Esophagus muscularis mucosa (tissue), 4 donors: ENCODE results near the gene SLC35E2B. TPM values are rescaled to one million over a fixed set of nuclear protein-coding genes. Genes with fewer than 3 reads are reported as not detected.

Experiments
- DNase-seq: peaks from one replicate; pipeline ENCODE4 v3.0.0-alpha.2; 2017; ENCODE audit errors: extremely low spot score
- H3K27ac ChIP-seq, 4 donors: fragments of 200-600 bp; sonication (generic); replicated peaks in 1 of 4; 1 replicate in 3 of 4; 2 replicates in 1 of 4; pipeline ENCODE4 v1.5.1; 2016 to 2019; ENCODE audit warnings: mild to moderate bottlenecking in 1 of 4
- H3K27me3 ChIP-seq, 4 donors: fragments of 200-600 bp; sonication (generic); one replicate each; pipeline versions ENCODE4 v1.5.1 to v1.6.0; 2016 to 2019
- H3K36me3 ChIP-seq, 4 donors: fragments of 200-600 bp; sonication (generic); one replicate each; pipeline ENCODE4 v1.5.1; 2016 to 2019
- H3K4me1 ChIP-seq, 4 donors: fragments of 200-600 bp; sonication (generic); one replicate each; pipeline ENCODE4 v1.5.1; 2016 to 2019
- H3K4me3 ChIP-seq, 4 donors: fragments of 200-600 bp; sonication (generic); 1 replicate in 2 of 4; 2 replicates in 2 of 4; pipeline ENCODE4 v1.5.1; 2016 to 2019; ENCODE audit warnings: mild to moderate bottlenecking in 4 of 4, moderate library complexity in 1 of 4
- H3K9me3 ChIP-seq, 4 donors: fragments of 200-600 bp; sonication (generic); 1 replicate in 3 of 4; 2 replicates in 1 of 4; pipeline ENCODE4 v1.5.1; 2016 to 2019
- EP300 ChIP-seq: sonication (generic); formaldehyde crosslinking; IDR thresholded peaks from one replicate; pipeline ENCODE4 v1.6.1; 2017; ENCODE audit warnings: antibody characterized with exemption
- POLR2A ChIP-seq: fragments of 450-650 bp; IDR thresholded peaks from one replicate; pipeline ENCODE4 v1.6.1; 2017; ENCODE audit warnings: antibody characterized with exemption, moderate library complexity, mild to moderate bottlenecking, low read depth
- POLR2AphosphoS5 ChIP-seq, 2 donors: sonication (generic); formaldehyde crosslinking; IDR thresholded peaks; one replicate each; pipeline ENCODE4 v1.6.1; 2017; ENCODE audit warnings: antibody characterized with exemption in 2 of 2
- WGBS: methylation state at CpG from one replicate; pipeline ENCODE4 v1.1.5; 2018; 5-methylcytosine and 5-hydroxymethylcytosine counted together
- intact Hi-C: fragments of 100-400 bp; cut with DNase I; formaldehyde crosslinking; loops from one replicate; pipeline ENCODE4 v1.15.1; 2023
- total RNA-seq, 4 donors: library from RNA; depleted of rRNA; stranded (reverse); fragments of >200 nt; gene quantifications; one replicate each; pipeline versions ENCODE4 v1.1.0 to v1.2.1, GENCODE V29; 2016
- TF ChIP-seq, protein P1 (sequence below), 3 experiments: fragments of 200-600 bp in 2 of 3; fragments of 450-650 bp in 1 of 3; sonication (generic) in 2 of 3; IDR thresholded peaks; one replicate each; pipeline ENCODE4 v1.5.1; 2017 to 2019; ENCODE audit warnings: antibody characterized with exemption in 3 of 3, mild to moderate bottlenecking in 2 of 3, moderate library complexity in 1 of 3

Gene SLC35E2B
- total RNA-seq, 4 donors from 2014 or later, result 25.7 to 65.0 (median 35.6) TPM

- no peaks in the 10 kb centered on the region for H3K27me3 ChIP-seq
- H3K9me3 ChIP-seq, result no peaks in the 10 kb centered on the region
- no peak overlapping the region for H3K4me3 ChIP-seq
- 88% methylated on average over 3 of the region's 3 CpGs for WGBS
- intact Hi-C loops, result no loop called here
- peaks cover 0 to under 1% (median 0%) of the 10 kb centered on the region in 4 donors for H3K36me3 ChIP-seq
- peaks cover 22 to 34% (median 30%) of the 10 kb centered on the region in 4 donors for H3K4me1 ChIP-seq
- peak overlapping the region in 1 of 4 donors; percentile 63 for H3K27ac ChIP-seq
- TF ChIP-seq, protein P1, sequence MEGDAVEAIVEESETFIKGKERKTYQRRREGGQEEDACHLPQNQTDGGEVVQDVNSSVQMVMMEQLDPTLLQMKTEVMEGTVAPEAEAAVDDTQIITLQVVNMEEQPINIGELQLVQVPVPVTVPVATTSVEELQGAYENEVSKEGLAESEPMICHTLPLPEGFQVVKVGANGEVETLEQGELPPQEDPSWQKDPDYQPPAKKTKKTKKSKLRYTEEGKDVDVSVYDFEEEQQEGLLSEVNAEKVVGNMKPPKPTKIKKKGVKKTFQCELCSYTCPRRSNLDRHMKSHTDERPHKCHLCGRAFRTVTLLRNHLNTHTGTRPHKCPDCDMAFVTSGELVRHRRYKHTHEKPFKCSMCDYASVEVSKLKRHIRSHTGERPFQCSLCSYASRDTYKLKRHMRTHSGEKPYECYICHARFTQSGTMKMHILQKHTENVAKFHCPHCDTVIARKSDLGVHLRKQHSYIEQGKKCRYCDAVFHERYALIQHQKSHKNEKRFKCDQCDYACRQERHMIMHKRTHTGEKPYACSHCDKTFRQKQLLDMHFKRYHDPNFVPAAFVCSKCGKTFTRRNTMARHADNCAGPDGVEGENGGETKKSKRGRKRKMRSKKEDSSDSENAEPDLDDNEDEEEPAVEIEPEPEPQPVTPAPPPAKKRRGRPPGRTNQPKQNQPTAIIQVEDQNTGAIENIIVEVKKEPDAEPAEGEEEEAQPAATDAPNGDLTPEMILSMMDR (IDR thresholded peaks at IDR 0.05), result no peak
- TF ChIP-seq POLR2AphosphoS5 (IDR thresholded peaks at IDR 0.05) (no peak), POLR2A (no peak), EP300 (no peak)
- DNase-seq, result no peak
These were observed 80.5 kb downstream of the SLC35E2B start for GRCh38 chr1:1612104-1612400.

- Histone ChIP-seq H3K27ac (peak overlapping the region in 3 of 4 donors; percentile 16 to 63 (median 28)), H3K36me3 (no peaks in the 10 kb centered on the region), H3K27me3 (no peaks in the 10 kb centered on the region), H3K4me1 (peaks cover 15 to 24% (median 21%) of the 10 kb centered on the region in 4 donors), H3K9me3 (no peaks in the 10 kb centered on the region), H3K4me3 (no peak overlapping the region)
- WGBS, result 65% methylated on average over 9 of the region's 9 CpGs
- intact Hi-C loops, result no loop called here
- TF ChIP-seq, protein P1 (IDR thresholded peaks at IDR 0.05), result no peak
- TF ChIP-seq EP300 (no peak), POLR2A (no peak), POLR2AphosphoS5 (IDR thresholded peaks at IDR 0.05) (no peak)
- DNase-seq, result no peak
These were observed 81.8 kb downstream of the SLC35E2B start for GRCh38 chr1:1610796-1611195.

DNA sequence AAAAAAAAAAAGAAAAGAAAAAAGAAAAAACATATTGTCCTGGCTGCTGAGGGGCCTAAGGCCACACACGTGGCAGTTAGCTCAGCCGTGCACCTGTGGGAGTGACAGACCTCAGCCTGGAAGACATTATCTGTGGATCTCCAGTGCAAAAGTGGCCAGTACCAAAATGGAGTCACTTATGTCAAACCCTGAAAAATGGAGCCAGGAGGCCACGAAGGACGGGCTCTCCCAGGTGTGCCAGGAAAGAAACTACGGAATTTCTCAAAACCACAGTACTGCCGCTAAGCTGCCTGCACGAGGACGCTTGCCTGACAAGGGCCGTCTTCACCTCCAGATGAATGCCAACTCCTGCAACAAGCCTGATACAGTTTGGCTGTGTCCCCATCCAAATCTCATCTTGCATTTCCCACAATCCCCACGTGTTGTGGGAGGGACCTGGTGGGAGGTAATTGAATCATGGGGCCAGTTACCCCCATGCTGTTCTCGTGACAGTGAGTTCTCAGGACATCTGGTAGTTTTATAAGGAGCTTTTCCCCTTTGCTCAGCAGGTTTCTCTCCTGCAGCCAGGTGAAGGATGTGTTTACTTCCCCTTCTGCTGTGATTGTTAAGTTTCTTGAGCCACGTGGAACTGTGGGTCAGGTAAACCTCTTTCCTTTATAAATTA is 82.6 kb downstream of the SLC35E2B start:
- Histone ChIP-seq H3K4me3 (no peak overlapping the region), H3K4me1 (peaks cover 15 to 24% (median 20%) of the 10 kb centered on the region in 4 donors), H3K36me3 (no peaks in the 10 kb centered on the region), H3K27ac (no peak overlapping the region), H3K27me3 (peaks cover 0 to 6% (median 0%) of the 10 kb centered on the region in 4 donors), H3K9me3 (no peaks in the 10 kb centered on the region)
- DNase-seq, result no peak
- 77% methylated on average over 12 of the region's 12 CpGs for WGBS
- intact Hi-C loops, result no loop called here
- TF ChIP-seq POLR2AphosphoS5 (IDR thresholded peaks at IDR 0.05) (no peak), EP300 (no peak), POLR2A (no peak)
- TF ChIP-seq, protein P1 (IDR thresholded peaks at IDR 0.05), result no peak

Other genes starting within 250 kb of the SLC35E2B start
- 1 to 10 TPM in 1 of 4 donors, under 1 TPM in 3; 0.32 to 2.4 (median 0.58) TPM for gene ATAD3C, start 243.1 kb downstream of the SLC35E2B start, total RNA-seq
- gene ATAD3B, start 221.0 kb downstream of the SLC35E2B start, total RNA-seq, result 10 to 100 TPM in 2 of 4 donors, 1 to 10 TPM in 2; 9.7 to 14.9 (median 10.0) TPM
- 10 to 100 TPM; 18.3 to 29.3 (median 25.2) TPM for gene ATAD3A, start 180.6 kb downstream of the SLC35E2B start, total RNA-seq
- 10 to 100 TPM in 2 of 4 donors, 1 to 10 TPM in 2; 8.7 to 22.1 (median 13.9) TPM for gene TMEM240, start 152.2 kb downstream of the SLC35E2B start, total RNA-seq
- gene SSU72, start 117.9 kb downstream of the SLC35E2B start, total RNA-seq, result 100 to 1,000 TPM in 2 of 4 donors, 10 to 100 TPM in 2; 78.7 to 134 (median 112) TPM
- 1 to 10 TPM in 1 of 4 donors, under 1 TPM in 2, not detected in 1; 0.50 to 1.9 (median 0.84) TPM for gene FNDC10, start 92.7 kb downstream of the SLC35E2B start, total RNA-seq
- gene MIB2, start 77.3 kb downstream of the SLC35E2B start, total RNA-seq, result 10 to 100 TPM; 33.6 to 99.9 (median 74.6) TPM
- gene MMP23B, start 60.6 kb downstream of the SLC35E2B start, total RNA-seq, result 10 to 100 TPM in 3 of 4 donors, 1 to 10 TPM in 1; 3.2 to 19.5 (median 14.0) TPM
- gene CDK11B, start 33.8 kb downstream of the SLC35E2B start, total RNA-seq, result 10 to 100 TPM; 27.2 to 68.9 (median 33.0) TPM
- 10 to 100 TPM; 18.2 to 46.9 (median 31.4) TPM for gene CDK11A, start 31.6 kb upstream of the SLC35E2B start, total RNA-seq
- 100 to 1,000 TPM in 1 of 4 donors, 10 to 100 TPM in 3; 66.4 to 119 (median 82.7) TPM for gene NADK, start 85.7 kb upstream of the SLC35E2B start, total RNA-seq
- 100 to 1,000 TPM; 124 to 166 (median 161) TPM for gene GNB1, start 198.3 kb upstream of the SLC35E2B start, total RNA-seq
- not detected for gene CALML6, start 222.5 kb upstream of the SLC35E2B start, total RNA-seq
- 1 to 10 TPM in 3 of 4 donors, not detected in 1; 1.4 to 6.3 (median 4.2) TPM for gene TMEM52, start 226.5 kb upstream of the SLC35E2B start, total RNA-seq